Fibroblast of upper back skin (primary cell): ENCODE results near the gene NUCKS1.
"Not testable (repeated sequence)": the region's sequence is repeated elsewhere in the genome, so short reads cannot be mapped to it uniquely, and the experiment has no call there.

Experiments
- DNase-seq: peaks from one replicate; pipeline ENCODE4 v3.0.0-alpha.2; 2013

NUCKS1 gene

DNA sequence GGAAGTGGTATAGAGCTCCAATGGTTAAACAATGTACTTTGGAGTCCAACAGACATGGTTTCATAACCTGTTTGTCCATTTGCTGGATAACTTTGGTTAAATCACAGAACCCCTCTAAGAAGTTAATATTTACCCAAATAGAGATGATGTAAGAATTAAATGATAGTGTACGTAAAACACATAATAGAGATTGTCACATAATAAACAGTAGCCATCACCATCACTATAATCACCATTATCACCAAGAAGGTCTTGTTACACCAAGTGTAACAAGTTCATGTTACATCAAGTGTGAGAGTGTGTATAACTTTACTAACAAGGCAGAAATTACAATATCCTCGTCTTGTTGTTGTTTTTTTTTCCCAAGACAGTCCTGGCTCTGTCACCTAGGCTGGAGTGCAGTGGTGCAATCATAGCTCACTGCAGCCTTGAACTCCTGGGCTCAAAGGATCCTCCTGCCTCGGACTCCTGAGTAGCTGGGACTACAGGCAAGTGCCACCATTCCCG lies 23.3 kb downstream of the NUCKS1 start:
- DNase-seq = no peak

DNA sequence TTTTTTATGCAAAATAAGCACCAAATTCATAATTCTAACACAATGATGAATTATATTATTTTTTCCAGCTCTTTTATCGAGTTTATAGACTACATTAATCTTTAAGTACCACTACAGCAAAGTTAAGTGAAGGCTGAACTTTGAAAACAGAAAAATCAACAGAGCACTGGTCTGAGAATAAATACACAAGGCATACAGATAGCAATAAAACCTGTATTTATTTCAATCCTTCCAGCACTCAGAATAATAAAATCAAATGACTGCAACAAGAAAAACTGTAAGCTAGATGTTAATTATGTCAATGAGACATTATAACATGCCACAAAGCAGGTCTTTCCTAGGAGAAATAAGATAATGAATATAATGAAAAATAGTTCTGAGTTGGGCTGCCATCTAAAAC lies 24.5 kb downstream of the NUCKS1 start:
- DNase-seq = no peak

DNA sequence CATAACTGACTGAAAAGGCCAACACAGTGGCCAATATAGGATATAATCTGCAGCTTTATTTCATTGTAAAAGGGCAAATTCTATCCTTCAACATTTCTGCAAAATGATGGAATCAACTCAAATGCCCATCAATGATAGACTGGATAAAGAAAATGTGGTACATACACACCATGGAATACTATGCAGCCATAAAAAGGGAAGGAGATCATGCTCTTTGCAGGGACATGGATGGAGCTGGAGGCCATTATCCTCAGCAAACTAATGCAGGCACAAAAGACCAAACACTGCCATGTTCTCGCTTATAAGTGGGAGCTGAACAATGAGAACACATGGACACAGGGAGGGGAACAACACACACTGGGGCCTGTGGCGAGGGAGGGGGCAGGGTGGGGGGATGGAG lies 29.2 kb downstream of the NUCKS1 start:
- not testable (repeated sequence) for DNase-seq

DNA sequence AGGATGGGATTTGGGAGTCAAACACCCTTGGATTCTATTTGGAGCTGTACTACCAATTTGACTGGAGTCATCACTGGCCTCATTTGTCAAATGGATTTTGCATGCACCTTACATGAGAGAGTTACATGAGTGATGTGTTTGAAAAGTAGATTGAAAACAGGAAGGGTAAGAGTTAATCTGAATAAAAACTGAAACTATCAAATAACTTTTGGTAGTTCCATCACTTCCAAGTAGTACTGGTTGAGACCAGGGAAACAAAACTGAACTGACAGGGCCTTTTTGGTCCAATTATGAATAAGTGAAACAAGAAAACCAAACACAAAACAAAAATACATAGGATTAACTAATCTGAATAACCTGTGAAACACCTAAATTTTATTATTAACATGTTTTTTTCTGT lies 30.2 kb downstream of the NUCKS1 start:
- DNase-seq = no peak

DNA sequence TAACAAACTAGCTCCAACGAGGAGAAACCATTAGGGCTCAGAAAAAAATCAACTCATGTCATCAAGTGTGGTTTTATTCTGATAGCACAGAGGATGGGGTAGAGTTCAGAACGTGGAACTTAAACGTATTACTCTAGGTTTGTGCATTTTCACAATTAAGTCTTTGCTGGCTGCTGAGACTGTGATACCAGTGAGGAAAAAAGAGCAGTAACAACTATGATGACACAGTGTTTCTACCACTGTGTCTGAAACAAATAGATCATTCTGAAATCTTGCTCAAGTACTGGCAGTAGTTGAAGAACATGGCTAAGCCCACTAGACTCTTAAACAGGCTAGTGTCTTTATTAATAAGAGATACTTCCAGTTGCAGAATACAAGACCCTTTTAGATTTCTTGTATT lies 31.0 kb downstream of the NUCKS1 start:
- DNase-seq = no peak

DNA sequence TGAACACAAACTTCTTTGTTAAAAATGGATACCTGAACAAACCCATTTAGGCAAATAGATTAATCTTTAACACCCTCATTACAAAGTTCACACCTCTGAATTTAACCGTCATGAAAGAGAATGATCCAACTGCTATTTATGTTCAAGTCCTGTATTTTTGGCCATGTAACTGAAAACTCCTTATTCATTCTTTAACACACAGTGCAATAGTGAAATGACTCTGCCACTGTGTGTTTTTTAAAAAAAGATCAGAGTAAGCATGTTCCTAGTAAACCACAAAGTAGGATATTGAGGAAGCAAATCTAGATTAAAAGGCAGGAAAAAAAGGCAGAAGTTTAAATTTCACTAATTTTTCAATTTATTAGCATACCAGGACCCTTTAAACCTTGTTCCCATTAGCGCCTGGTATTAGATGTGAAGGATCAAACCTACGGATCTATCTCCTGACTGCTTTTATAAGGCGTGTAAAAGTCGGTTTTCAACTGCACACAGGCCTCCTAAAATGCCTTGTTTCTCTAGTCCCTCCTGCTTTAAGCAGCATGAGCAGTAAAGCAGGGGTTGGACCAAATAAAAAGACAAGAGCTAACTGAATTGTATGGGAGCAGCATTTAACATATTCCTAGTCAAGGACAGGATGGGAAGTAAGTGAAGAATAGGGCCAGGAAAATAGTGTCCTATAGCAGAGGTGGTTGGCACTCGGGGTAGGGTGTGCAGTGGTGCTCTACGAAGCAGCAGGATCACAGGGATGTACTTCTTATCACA lies 33.4 kb downstream of the NUCKS1 start:
- DNase-seq = no peak

DNA sequence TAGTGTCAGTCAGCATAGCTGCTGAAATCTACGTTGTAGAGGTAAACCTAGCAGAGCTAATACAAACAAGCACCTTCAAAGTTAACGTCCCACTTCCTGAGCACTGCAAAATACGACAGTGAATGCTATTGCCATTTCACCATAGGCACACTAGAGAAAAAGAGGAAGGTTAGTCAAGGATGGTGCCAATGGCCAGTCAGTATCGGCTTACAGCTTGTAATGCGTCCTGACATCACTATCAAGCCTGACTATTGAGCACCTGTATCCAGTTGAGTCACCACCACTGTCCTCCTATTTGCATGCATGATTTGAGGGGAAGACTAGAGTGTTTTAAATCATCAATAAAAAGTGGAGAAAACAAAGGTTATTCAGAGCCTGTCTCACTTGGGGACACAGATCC lies 34.4 kb downstream of the NUCKS1 start:
- DNase-seq = no peak

DNA sequence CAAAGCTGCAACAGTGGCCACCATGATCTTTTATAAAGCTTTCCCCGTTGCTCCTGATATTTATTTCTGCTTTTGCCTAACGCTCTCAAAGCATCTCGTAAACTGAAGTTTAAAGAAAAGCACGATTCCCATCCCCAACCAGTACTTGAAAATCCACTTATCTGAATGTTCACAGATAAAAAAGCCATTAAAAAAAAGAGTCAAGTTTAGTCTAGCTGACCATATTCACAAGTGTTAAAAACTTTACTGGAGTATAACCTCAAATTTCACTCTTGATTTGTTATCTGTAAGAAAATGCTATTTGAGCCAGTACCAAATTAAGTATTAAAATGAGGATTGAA lies 35.1 kb downstream of the NUCKS1 start:
- DNase-seq = no peak

DNA sequence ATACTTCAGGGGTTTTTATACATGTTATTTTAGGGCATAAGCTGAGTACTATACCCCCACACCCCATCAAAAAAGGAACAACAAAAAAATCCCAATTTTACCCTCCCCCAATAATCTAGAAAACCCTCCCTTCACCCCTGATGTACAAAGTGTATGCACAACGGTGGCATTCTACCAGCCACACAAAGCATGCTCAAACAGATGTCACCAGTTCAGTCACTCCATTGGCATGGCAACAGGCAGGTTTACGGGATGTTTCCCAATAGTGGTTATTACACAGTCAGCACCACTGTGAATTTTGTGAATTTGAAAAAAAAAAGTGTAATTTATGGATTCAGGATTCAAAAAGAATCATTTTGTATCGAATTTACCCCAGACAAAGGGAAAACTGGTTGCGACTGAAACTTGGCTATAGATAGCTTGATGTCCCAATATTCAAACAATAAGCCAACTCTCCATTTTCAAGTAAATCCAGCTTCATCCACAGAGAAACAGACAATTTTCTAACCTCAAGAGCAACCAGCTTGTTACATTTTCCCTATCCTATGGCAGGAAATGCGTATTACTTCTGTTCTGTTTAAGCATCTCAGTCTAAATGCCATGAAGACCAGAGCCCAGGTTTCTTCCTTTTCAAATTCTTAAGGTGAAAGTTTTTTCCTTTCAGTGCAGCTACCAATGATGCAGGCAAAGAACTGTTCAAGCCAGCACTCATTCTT lies 35.6 kb downstream of the NUCKS1 start:
- peak; percentile 9 for DNase-seq

DNA sequence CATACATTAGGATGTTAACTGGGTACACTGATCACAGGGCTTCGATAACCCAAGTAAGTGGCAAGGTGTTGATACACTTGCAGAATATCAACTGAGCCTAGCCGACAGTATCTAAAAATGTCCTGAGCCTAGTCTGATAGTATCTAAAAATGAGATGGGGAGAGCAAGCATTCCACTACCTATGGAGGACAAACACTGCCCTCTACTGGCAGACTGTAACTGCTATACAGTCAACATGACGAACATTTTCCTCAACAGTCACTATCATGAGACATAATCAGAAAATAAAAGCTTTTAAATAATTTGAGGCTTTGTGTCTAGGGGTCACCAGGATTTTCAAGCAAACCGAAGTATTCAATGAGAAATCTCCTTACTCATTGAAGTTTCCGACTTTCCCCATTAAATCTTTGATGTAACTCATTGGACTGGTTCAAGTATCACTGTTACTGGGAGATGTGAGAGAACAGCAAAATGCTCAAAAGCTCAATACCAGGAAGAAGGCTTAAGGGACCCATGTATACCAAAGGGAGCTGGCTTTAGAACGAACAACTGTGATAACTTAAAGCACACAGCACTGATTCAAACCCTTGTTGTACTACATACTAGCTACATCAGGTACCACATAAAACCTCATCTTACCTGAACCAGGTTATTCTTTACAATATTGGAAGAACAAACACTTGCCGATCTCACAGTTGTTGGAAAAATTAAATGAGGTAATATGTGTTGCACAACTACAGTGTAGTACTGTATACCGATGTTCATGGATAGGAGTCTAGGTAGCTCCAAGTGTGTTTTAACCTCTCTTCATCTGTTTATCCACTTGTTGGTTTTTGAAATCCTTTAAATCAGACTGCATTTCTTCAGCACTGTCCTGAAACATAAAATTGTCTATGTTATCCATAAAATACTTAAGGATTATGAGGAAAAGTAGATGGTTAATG lies 38.6 kb downstream of the NUCKS1 start:
- DNase-seq = peak; percentile 72

DNA sequence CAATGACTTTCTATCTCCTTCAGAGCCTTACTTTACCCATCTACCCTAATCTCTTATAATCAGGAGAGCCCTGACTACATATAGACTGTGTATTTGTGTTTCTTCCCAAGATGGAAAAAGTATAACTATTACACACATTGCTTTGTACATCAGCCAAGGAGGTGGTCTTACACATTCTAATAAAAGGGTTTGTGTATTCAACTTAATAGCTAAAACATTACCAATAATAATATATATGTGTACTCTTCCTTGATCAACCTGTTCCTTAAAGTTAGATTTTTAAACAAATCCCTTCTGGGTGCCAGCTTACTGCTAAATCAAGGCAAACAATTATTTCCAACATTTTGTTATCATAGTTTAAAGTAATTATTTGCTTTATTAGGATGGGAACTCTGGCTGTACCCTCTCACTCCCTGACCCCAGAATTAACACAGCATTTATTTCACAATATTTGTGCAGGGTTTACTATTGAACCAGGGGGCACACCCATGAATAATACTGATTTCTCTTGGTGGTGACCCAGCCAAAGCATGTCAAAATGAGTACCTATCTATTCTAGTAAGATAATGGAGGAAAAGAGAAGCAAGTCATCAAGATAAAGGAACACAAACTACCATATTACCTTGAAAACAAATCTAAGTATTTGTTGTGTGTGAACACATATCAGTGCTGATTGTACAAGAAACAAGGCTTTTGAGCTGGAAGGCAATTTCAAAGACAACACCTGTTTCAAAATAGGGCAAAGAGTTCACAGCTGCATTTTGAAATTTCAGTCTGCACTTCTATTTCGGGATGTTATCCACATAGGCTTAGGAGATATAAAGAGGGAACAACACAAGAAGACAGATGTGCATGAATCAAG lies 39.5 kb downstream of the NUCKS1 start:
- DNase-seq = no peak

DNA sequence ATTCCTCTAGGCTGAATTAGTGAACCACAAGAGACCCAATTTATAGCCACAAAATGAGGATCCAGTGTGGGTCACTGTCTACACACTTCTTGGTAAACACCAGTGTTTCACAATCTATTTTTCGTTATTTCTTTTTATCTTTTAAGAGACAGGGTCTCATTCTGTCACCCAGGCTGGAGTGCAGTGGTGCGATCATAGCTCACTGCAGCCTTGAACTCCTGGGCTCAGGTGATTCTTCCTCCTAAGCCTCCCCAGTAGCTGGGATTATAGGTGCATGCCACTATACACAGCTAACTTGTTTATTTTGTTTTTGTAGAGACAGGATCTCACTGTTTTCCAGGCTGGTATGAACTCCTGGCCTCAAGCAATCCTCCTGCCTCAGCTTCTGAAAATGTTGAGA lies 40.3 kb downstream of the NUCKS1 start:
- DNase-seq = no peak

DNA sequence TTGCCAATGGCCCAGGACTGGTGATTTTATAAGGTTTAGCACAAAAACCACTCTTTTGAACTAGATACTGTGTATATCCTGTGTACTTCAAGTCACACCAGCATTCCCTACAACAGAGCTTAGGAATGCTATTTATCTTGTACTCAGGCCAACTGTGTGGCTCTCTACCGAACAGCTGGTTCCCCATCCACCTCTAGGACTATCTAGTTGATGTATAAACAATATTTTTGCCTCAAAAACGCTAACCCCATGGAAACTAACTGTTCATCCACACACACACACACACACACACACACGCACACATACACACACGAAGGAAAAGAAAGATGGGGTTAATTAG lies 41.0 kb downstream of the NUCKS1 start:
- DNase-seq = peak; percentile 68

DNA sequence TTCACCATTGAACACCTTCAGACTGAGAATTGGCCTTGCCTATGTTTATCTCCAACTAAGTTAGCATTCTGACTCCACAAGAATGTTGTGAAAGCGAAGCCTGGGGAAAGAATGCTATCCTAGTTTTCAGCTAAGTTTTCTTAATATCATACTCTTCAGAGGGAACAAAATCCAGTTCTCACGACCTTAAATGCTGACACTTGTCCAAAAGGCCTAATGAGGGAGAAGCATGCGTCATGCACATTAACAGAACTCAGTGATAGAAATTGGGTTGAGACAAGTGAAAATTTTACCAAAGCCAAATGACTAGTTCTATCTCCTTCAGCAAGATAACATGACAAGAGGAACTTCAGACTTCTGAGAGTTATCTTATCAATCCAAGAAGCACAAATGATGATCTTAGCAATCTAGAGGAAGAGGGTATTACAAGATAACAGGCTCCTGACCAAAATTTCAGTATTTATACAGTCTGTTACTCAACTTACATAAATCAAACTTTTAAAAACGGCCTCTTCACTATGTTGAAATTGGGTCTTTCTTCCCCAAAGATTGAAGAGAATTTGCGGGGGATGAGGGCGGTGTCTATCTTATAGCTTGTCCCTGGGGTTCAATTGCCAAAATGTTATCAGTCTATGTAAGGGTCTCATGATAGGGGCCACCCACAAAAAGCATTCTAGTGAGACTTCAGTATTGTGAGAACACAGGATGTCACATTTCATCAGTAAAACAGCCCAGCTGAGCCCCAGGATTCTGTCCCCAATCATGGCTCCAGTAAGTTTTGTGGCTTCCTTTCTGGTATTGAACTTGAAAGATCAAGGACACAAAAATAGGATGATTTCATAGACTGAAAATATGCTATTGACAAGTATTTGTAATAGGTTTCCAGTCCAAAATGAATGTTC lies 43.1 kb downstream of the NUCKS1 start:
- DNase-seq = no peak

DNA sequence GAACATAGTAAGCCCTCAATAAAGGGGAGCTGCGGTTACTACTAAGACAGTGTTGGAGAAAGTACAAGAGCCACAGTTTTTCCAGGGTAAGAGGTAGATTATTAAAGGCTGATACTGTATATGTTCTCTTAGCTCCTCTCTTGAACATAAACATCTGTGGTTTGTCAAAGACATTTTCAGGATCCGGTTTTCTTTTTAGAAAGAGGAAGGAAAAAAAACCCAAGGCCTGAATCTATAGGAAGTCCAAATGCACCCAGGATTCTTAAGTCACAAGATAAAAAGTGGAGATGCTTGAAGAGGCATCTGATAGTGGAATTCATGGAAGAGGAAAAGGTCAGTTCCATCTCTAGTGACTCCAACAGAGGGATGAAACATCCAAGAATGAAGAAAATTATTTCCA lies 45.1 kb downstream of the NUCKS1 start:
- no peak for DNase-seq

DNA sequence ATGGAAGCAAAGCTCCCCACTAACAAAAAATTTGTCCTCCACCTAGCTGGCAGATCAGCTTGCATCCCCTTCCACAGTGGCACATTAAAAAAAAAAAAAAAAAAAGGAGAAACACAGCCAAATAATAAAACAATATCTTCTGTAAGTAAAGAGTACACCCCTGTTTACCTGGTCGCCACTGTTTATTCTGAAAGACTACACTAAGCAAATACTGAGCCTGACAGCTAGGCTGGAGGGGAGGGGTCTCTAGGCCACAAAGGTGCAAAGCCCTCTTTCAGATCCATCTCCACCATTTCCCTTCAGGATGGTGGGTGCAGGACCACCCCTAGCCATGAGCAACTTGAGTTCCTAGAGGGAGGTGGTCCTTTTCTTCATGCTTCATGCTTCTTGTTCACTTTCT lies 46.9 kb downstream of the NUCKS1 start:
- no peak for DNase-seq

DNA sequence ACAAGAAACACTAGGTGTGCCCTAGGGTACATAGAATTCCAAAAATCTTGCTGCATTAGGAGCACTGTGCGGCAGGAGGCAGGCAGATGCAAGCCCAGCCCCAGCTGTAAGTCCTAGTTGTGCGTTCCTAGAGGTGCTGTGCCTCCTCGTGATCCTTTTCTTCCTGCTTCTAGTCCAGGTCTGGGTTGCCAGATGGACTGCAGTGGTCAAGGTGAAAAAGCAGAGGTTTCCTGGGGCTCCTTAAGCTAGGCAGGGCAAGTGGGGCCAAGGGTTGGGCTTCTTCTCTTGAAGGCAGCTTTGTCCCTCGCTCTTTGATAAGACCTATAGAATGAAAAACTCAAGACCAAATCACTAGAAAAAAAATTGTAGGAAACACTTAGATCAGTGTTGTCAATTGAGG lies 48.1 kb downstream of the NUCKS1 start:
- DNase-seq = no peak

DNA sequence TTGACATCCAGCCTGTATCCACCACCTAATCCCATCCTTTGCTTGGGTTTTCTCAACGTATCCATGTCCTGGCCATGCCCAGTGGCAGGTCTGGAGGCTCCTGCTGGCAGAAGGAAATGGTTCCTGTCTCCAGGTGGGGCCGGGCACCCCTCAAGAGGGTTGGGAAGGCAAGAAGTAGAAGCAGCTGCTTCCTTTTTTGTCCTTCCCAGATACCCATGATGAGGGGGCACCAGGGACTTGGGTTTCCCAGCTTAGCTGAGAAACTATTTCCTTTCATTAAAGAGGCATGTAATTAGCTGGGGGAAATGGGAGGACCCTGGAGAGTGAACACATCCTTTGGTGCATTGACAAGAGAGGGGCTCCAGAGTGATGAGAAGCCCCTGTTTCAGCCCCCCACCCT lies 48.6 kb downstream of the NUCKS1 start:
- DNase-seq = no peak

DNA sequence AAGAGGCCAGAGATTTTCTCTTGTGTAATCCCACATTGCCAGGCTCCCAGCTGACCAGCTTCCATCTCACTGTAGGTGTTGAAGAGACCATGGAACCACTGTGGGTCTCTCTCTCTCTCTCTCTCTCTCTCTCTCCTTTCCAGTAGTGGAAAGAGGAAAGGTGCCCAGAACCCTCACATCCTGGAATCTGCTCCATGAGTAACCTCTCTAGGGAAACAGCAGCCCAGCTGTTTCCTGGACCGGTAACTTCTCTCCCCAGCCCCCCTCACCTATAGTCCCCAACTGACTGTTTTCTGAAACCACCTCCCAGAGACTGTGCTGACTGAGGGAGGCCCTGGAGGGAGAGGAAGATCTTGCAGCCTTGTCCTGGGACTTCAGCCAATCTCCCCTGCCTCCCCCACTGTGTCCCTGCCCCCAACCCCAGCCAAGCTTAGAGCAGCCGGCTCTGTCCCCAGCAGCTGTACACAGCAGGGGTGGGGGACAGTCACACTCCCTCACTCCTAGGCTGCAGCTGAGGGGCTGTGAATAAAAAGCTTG lies 49.0 kb downstream of the NUCKS1 start:
- DNase-seq = peak; percentile 62

DNA sequence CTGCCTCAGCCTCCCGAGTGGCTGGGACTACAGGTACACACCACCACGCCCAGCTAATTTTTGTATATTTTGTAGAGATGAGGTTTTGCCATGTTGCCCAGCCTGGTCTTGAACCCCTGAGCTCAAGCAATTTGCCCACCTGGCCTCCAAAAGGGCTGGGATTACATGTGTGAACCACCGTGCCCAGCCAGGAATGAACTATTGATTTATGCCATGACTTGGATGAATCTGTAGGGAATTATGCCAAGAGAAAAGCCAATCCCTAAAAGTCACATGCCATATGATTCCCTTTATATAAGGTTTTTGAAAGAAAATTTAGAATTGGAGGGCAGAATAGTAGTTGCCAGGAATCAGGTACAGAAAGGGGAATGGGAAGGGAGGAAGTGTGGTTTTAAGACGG lies 50.6 kb downstream of the NUCKS1 start:
- no peak for DNase-seq

DNA sequence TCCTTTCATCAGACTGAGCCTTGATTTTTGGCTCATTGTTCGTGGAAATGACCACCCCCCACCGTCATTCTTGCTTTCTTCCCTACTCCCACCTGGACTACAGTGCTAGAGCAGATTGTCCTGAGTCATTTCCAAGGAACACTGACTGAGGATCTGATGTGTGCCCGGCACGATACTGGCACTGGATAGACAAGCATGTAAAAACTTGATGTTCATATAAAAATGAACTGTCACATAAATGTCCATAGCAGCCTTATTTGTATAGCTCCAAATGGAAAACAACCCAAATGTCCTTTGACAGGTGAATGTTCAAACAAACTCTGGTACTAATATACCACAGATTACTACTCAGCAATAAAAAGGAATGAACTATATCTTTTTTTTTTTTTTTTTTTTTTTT lies 51.1 kb downstream of the NUCKS1 start:
- DNase-seq = no peak
